H1 (cell line): ENCODE measurements around the gene VOPP1.

ENCODE experiments used
- BCL11A ChIP-seq, 2 experiments: IDR thresholded peaks; one replicate each; pipeline ENCODE4 v1.6.1; 2011; ENCODE audit warnings: low read depth in 2 of 2, low read length in 2 of 2, mild to moderate bottlenecking in 2 of 2
- CBX5 ChIP-seq: fragments of 300-800, 300-1000 bp; sonication (generic); IDR thresholded peaks from 2 replicates; pipeline ENCODE4 v1.7.1; 2016; ENCODE audit warnings: antibody characterized with exemption, low read length, low read depth
- CHD1 ChIP-seq: IDR thresholded peaks from 2 replicates; pipeline ENCODE4 v1.6.1; 2012; ENCODE audit warnings: low read depth, low read length, improper control_type of control experiment
- EZH2 ChIP-seq: fragments of 200-600 bp; sonication (generic); IDR thresholded peaks from 2 replicates; pipeline ENCODE4 v1.7.1; 2012; ENCODE audit warnings: low read depth, mild to moderate bottlenecking, moderate library complexity, low read length, inconsistent platforms; ENCODE audit not compliant: severe bottlenecking
- HDAC2 ChIP-seq, 2 experiments: fragments of 300-600 bp in 1 of 2; sonication (generic) in 1 of 2; IDR thresholded peaks; 2 replicates each; pipeline ENCODE4 v1.6.1; 2011 to 2012; ENCODE audit warnings: low read depth in 2 of 2, low read length in 2 of 2, mild to moderate bottlenecking in 2 of 2, moderate library complexity in 2 of 2, borderline replicate concordance in 1 of 2, inconsistent platforms in 1 of 2
- POLR2A ChIP-seq, 2 experiments: IDR thresholded peaks; 1 replicate in 1 of 2; 2 replicates in 1 of 2; pipeline ENCODE4 v1.6.1; 2011; ENCODE audit warnings: low read depth in 2 of 2, low read length in 2 of 2, mild to moderate bottlenecking in 2 of 2; ENCODE audit errors: control extremely low read depth in 1 of 2
- POLR2AphosphoS5 ChIP-seq: IDR thresholded peaks from 2 replicates; pipeline ENCODE4 v1.6.1; 2011; ENCODE audit warnings: low read depth, low read length
- RFX5 ChIP-seq: IDR thresholded peaks from 2 replicates; pipeline ENCODE4 v1.6.1; 2011; ENCODE audit warnings: low read depth, low read length, improper control_type of control experiment, borderline replicate concordance
- TEAD4 ChIP-seq: IDR thresholded peaks from 2 replicates; pipeline ENCODE4 v1.6.1; 2012; ENCODE audit warnings: low read depth, low read length, inconsistent platforms, mixed read lengths
- ZNF274 ChIP-seq: IDR thresholded peaks from 2 replicates; pipeline ENCODE4 v1.7.0; 2012; ENCODE audit warnings: low read length, borderline replicate concordance; ENCODE audit errors: extremely low read depth
- TF ChIP-seq, protein P1 (sequence below), 3 experiments: IDR thresholded peaks; 1 replicate in 2 of 3; 2 replicates in 1 of 3; pipeline versions ENCODE4 v1.5.1 to v1.6.1; 2011; ENCODE audit warnings: low read length in 3 of 3, mild to moderate bottlenecking in 3 of 3, inconsistent platforms in 2 of 3, low read depth in 1 of 3, moderate library complexity in 1 of 3; ENCODE audit not compliant: insufficient read depth in 1 of 3; ENCODE audit errors: control extremely low read depth in 1 of 3

DNA sequence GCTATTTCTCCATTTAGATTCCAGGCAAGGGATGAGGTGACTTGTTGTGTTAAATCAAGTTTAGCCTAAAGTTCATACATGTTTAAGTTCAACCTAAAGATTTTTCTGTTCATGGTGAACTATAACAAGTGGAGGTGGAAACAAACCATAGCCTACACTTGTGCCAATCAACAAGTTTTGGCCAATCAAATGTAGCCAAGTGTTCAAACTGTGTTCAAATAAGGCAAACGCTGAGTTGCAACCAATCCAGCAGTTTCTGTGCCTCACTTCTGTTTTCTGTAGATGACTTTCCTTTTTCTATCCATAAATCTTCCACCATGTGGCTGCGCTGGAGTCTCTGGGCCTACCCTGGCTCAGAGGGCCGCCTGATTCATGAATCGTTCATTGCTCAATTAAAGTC, 4.5 kb upstream of the VOPP1 start:
- TF ChIP-seq, protein P1, sequence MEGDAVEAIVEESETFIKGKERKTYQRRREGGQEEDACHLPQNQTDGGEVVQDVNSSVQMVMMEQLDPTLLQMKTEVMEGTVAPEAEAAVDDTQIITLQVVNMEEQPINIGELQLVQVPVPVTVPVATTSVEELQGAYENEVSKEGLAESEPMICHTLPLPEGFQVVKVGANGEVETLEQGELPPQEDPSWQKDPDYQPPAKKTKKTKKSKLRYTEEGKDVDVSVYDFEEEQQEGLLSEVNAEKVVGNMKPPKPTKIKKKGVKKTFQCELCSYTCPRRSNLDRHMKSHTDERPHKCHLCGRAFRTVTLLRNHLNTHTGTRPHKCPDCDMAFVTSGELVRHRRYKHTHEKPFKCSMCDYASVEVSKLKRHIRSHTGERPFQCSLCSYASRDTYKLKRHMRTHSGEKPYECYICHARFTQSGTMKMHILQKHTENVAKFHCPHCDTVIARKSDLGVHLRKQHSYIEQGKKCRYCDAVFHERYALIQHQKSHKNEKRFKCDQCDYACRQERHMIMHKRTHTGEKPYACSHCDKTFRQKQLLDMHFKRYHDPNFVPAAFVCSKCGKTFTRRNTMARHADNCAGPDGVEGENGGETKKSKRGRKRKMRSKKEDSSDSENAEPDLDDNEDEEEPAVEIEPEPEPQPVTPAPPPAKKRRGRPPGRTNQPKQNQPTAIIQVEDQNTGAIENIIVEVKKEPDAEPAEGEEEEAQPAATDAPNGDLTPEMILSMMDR (IDR thresholded peaks at IDR 0.05; ENCODE audit: control extremely low read depth in 1 of 3, insufficient read depth in 1 of 3, low read depth in 1 of 3, low read length in 3 of 3), result no peak
- TF ChIP-seq POLR2A (IDR thresholded peaks at IDR 0.05; ENCODE audit: control extremely low read depth in 1 of 2, low read depth in 2 of 2, low read length in 2 of 2) (no peak), RFX5 (no peak), BCL11A (IDR thresholded peaks at IDR 0.05; ENCODE audit: low read depth in 2 of 2, low read length in 2 of 2) (no peak), TEAD4 (no peak), POLR2AphosphoS5 (no peak), HDAC2 (IDR thresholded peaks at IDR 0.05; ENCODE audit: borderline replicate concordance in 1 of 2, low read depth in 2 of 2, low read length in 2 of 2) (no peak), EZH2 (no peak), ZNF274 (no peak), CBX5 (no peak), CHD1 (no peak)
